ENCODE data around the gene COL13A1. TPM values are rescaled to one million over a fixed set of nuclear protein-coding genes. Genes with fewer than 3 reads are reported as not detected.

The COL13A1 gene
- total RNA-seq, 1 experiment from 2014 or later = 5.9 TPM

GRCh38 chr10:69919250-69919649, 117.5 kb downstream of the COL13A1 start:
- no peaks in the 10 kb centered on the region for H3K9me2 ChIP-seq (ENCODE audit: insufficient read depth)
- no peak overlapping the region for H2AFZ ChIP-seq (ENCODE audit: low read depth, low read length, poor library complexity, severe bottlenecking)
- no peak overlapping the region for H3K4me3 ChIP-seq (replicated peaks in 1 of 2; ENCODE audit: low read depth in 1 of 2, low read length in 2 of 2)
- no peak for DNase-seq (ENCODE audit: low read depth, low spot score)
- no TSS peak for BruUV-seq (replicated peaks)
- H3K4me1 ChIP-seq (ENCODE audit: control insufficient read depth in 1 of 2, insufficient read depth in 2 of 2, low read length in 2 of 2) = no peaks in the 10 kb centered on the region
- no peak overlapping the region for H3K27ac ChIP-seq (ENCODE audit: low read depth, low read length)
- no peak overlapping the region for H3K9ac ChIP-seq (ENCODE audit: low read length)
- no peak overlapping the region for H3K4me2 ChIP-seq (ENCODE audit: low read length)
- no peaks in the 10 kb centered on the region for H3K9me3 ChIP-seq (ENCODE audit: control insufficient read depth in 1 of 2, insufficient read depth in 1 of 2, low read depth in 1 of 2, low read length in 2 of 2)
- no peaks in the 10 kb centered on the region for H4K20me1 ChIP-seq (ENCODE audit: insufficient read depth)
- ATAC-seq = no peak
- TF ChIP-seq EGR1 (IDR thresholded peaks at IDR 0.05; ENCODE audit: low read depth) = no peak
- TF ChIP-seq SP1 (IDR thresholded peaks at IDR 0.05; ENCODE audit: low read depth) = no peak
- TF ChIP-seq FOSL1 (IDR thresholded peaks at IDR 0.05; ENCODE audit: low read depth) = no peak
- no peak for TF ChIP-seq EZH2 (IDR thresholded peaks at IDR 0.05)
- no peak for TF ChIP-seq YY1 (IDR thresholded peaks at IDR 0.05; ENCODE audit: extremely low read depth, insufficient replicate concordance, low read depth, low read length)
- no peak for TF ChIP-seq SRF (IDR thresholded peaks at IDR 0.05; ENCODE audit: low read depth)
- no peak for TF ChIP-seq JUND (IDR thresholded peaks at IDR 0.05)
- TF ChIP-seq POLR2AphosphoS5 (IDR thresholded peaks at IDR 0.05; ENCODE audit: low read depth, low read length) = no peak
- no peak for TF ChIP-seq POLR2A (IDR thresholded peaks at IDR 0.05; ENCODE audit: borderline replicate concordance, extremely low read depth, insufficient read depth, insufficient read length)
- TF ChIP-seq MAX (IDR thresholded peaks at IDR 0.05) = no peak
- no peak for TF ChIP-seq ATF3 (IDR thresholded peaks at IDR 0.05)
- no peak for TF ChIP-seq CBX3 (IDR thresholded peaks at IDR 0.05; ENCODE audit: low read depth)
- TF ChIP-seq ZBTB33 (IDR thresholded peaks at IDR 0.05; ENCODE audit: extremely low read depth, insufficient replicate concordance, low read length) = no peak
- intact Hi-C loops (cut with micrococcal nuclease) = no loop called here
- H3K36me3 ChIP-seq (ENCODE audit: control insufficient read depth in 1 of 2, insufficient read depth in 2 of 2, low read length in 2 of 2) = no peaks in the 10 kb centered on the region
- ChIA-PET CTCF (no interaction called here), POLR2A (no interaction called here), RAD21 (ENCODE audit: low non-redundant PET in 1 of 2, low total read pairs in 2 of 2, uncharacterized antibody in 2 of 2, unreplicated experiment in 2 of 2) (no interaction called here)
- no peaks in the 10 kb centered on the region for H3K27me3 ChIP-seq (ENCODE audit: insufficient read depth, low read length)
- H3K79me2 ChIP-seq (ENCODE audit: insufficient read depth, low read length) = no peaks in the 10 kb centered on the region
